Testis (tissue), 2 donors: ENCODE measurements around the gene PLRG1.

Source experiments
- CTCF ChIP-seq, 3 experiments: fragments of 450-650 bp in 2 of 3; fragments of 200-600 bp in 1 of 3; sonication (generic) in 1 of 3; IDR thresholded peaks; one replicate each; pipeline ENCODE4 v1.5.1; 2016 to 2019; ENCODE audit warnings: antibody characterized with exemption in 3 of 3, mild to moderate bottlenecking in 2 of 3, moderate library complexity in 1 of 3
- POLR2A ChIP-seq: fragments of 450-650 bp; IDR thresholded peaks from one replicate; pipeline ENCODE4 v1.6.1; 2017; ENCODE audit warnings: antibody characterized with exemption, mild to moderate bottlenecking, moderate library complexity

GRCh38 chr4:154582723-154583122 is 32.5 kb upstream of the PLRG1 start:
- TF ChIP-seq CTCF (IDR thresholded peaks at IDR 0.05) (no peak), POLR2A (no peak)
